Stimulated activated CD8-positive, alpha-beta memory T cell treated with anti-CD3 and anti-CD28 coated beads, Interleukin-15, amount 100 ng/mL, for 1 hour (primary cell): ENCODE results near the gene APOC4.
A peak's percentile ranks its signal among the peaks of the same experiment; 100 is the strongest.
"Not testable (repeated sequence)": the region's sequence is repeated elsewhere in the genome, so short reads cannot be mapped to it uniquely, and the experiment has no call there.

Source experiments
- DNase-seq: peaks from one replicate; pipeline ENCODE4 v3.0.0-alpha.2; 2020; ENCODE audit warnings: low read depth

APOC4 gene, protein sequence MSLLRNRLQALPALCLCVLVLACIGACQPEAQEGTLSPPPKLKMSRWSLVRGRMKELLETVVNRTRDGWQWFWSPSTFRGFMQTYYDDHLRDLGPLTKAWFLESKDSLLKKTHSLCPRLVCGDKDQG

GRCh38 chr19:44942067-44942571, at the start of gene APOC4:
Gene APOC4, plus strand, starts transcription at chr19:44942237. Its CDS starts 41 bp downstream, at chr19:44942278.
- DNase-seq, result no peak

GRCh38 chr19:44892932-44893331, 49.1 kb upstream of the APOC4 start:
- DNase-seq, result no peak

DNA sequence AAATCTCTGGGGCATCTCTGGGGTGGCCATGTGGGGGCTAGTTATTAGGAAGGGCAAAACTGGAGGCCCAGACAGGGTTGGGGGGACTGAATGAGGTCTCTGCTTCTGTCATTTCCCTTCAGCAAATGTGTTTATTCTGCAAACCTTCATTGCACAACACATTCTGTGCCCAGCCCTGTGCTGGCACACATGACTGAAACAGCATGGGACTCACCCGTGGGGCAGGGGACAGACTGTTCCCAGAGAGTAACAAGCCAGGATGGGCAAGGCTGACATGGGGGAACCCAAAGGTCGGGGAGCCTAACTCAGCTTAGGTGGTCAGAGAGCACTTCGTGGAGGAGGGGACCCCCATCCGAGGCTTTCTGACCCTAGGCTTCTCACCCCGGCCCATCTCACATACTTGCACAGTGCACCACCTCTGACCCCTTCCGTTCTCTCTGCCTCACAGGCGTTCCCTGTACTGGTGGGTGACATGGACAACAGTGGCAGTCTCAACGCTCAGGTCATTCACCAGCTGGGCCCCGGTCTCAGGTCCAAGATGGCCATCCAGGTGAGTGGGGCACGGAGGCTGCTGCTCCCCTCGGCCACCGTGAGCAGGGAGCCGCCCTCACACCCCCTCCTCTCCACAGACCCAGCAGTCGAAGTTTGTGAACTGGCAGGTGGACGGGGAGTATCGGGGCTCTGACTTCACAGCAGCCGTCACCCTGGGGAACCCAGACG, 48.5 kb upstream of the APOC4 start:
- DNase-seq, result no peak

DNA sequence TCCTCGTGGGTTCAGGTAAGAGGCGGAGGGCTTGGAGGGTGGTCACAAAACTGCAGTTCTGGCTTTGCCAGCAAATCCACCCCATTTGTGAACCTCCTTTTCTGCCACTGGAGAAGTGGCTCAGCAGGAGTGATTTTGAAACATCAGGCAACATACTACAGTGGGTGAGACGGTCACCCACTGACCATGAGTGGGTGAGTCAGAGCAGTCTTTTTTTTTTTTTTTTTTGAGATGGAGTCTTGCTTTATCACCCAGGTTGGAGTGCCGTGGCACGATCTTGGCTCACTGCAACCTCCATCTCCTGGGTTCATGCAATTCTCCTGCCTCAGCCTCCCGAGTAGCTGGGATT, 48.0 kb upstream of the APOC4 start:
- no peak for DNase-seq

- DNase-seq, result no peak
Measured at GRCh38 chr19:44894946-44895345, 47.1 kb upstream of the APOC4 start.

- no peak for DNase-seq
Measured at GRCh38 chr19:44897835-44898234, 44.2 kb upstream of the APOC4 start.

- no peak for DNase-seq
Measured at GRCh38 chr19:44900328-44901244, 41.5 kb upstream of the APOC4 start.

- no peak for DNase-seq
Measured at GRCh38 chr19:44903216-44903601, 38.8 kb upstream of the APOC4 start.

DNA sequence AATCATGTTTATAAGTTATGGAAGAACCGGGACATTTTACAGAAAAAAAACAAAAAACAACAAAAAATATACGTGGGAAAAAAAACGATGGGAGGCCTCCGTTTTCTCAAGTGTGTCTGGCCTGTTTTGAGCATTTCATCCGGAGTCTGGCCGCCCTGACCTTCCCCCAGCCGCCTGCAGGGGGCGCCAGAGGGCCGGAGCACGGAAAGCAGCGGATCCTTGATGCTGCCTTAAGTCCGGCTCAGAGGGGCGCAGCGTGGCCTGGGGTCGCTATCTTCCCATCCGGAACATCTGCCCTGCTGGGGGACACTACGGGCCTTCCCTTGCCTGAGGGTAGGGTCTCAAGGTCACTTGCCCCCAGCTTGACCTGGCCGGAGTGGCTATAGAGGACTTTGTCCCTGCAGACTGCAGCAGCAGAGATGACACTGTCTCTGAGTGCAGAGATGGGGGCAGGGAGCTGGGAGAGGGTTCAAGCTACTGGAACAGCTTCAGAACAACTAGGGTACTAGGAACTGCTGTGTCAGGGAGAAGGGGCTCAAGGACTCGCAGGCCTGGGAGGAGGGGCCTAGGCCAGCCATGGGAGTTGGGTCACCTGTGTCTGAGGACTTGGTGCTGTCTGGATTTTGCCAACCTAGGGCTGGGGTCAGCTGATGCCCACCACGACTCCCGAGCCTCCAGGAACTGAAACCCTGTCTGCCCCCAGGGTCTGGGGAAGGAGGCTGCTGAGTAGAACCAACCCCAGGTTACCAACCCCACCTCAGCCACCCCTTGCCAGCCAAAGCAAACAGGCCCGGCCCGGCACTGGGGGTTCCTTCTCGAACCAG, 38.2 kb upstream of the APOC4 start:
- peak; percentile 57 for DNase-seq

- DNase-seq, result no peak
Measured at GRCh38 chr19:44904426-44904994, 37.5 kb upstream of the APOC4 start.

DNA sequence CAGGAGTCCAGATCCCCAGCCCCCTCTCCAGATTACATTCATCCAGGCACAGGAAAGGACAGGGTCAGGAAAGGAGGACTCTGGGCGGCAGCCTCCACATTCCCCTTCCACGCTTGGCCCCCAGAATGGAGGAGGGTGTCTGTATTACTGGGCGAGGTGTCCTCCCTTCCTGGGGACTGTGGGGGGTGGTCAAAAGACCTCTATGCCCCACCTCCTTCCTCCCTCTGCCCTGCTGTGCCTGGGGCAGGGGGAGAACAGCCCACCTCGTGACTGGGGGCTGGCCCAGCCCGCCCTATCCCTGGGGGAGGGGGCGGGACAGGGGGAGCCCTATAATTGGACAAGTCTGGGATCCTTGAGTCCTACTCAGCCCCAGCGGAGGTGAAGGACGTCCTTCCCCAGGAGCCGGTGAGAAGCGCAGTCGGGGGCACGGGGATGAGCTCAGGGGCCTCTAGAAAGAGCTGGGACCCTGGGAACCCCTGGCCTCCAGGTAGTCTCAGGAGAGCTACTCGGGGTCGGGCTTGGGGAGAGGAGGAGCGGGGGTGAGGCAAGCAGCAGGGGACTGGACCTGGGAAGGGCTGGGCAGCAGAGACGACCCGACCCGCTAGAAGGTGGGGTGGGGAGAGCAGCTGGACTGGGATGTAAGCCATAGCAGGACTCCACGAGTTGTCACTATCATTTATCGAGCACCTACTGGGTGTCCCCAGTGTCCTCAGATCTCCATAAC, 36.4 kb upstream of the APOC4 start, which contains the start of gene APOE:
TSS of gene APOE (plus strand) at position 360 of the 724 bp plus-strand sequence. CDS start 829 bp downstream, outside the sequence.
- DNase-seq, result no peak

DNA sequence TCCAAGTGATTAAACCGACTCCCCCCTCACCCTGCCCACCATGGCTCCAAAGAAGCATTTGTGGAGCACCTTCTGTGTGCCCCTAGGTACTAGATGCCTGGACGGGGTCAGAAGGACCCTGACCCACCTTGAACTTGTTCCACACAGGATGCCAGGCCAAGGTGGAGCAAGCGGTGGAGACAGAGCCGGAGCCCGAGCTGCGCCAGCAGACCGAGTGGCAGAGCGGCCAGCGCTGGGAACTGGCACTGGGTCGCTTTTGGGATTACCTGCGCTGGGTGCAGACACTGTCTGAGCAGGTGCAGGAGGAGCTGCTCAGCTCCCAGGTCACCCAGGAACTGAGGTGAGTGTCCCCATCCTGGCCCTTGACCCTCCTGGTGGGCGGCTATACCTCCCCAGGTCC, 34.4 kb upstream of the APOC4 start:
- no peak for DNase-seq

DNA sequence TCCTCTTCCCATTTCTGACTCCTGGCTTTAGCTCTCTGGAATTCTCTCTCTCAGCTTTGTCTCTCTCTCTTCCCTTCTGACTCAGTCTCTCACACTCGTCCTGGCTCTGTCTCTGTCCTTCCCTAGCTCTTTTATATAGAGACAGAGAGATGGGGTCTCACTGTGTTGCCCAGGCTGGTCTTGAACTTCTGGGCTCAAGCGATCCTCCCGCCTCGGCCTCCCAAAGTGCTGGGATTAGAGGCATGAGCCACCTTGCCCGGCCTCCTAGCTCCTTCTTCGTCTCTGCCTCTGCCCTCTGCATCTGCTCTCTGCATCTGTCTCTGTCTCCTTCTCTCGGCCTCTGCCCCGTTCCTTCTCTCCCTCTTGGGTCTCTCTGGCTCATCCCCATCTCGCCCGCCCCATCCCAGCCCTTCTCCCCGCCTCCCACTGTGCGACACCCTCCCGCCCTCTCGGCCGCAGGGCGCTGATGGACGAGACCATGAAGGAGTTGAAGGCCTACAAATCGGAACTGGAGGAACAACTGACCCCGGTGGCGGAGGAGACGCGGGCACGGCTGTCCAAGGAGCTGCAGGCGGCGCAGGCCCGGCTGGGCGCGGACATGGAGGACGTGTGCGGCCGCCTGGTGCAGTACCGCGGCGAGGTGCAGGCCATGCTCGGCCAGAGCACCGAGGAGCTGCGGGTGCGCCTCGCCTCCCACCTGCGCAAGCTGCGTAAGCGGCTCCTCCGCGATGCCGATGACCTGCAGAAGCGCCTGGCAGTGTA, 33.8 kb upstream of the APOC4 start:
- DNase-seq, result no peak

- DNase-seq, result no peak
Measured at GRCh38 chr19:44908836-44909261, 33.2 kb upstream of the APOC4 start.

- no peak for DNase-seq
Measured at GRCh38 chr19:44909775-44910174, 32.3 kb upstream of the APOC4 start.

GRCh38 chr19:44911896-44912295, 30.1 kb upstream of the APOC4 start:
- DNase-seq, result not testable (repeated sequence)

DNA sequence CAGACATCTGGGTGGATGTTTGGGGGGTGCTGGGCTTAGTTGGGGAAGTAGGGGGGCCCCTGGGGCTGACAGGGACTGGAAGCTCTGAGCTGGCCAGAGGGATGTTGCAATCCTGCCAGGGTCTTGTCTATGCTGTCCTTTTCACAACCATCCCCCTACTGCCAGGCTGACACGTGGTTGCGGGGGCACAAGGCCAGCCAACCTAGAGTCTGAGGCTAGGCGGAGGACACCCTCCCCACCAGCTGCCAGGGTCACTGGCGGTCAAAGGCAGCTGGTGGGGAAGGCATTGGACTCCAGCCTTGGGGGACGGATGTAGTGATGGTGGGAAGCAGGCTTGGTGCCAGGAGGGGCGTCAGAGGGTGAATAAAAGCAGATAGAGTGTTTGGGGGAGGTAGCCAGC, 29.2 kb upstream of the APOC4 start:
- no peak for DNase-seq

GRCh38 chr19:44913512-44914432, 28.3 kb upstream of the APOC4 start:
- not testable (repeated sequence) for DNase-seq
